Keratinocyte (primary cell): ENCODE data around the gene EHMT1. TPM values are rescaled to one million over a fixed set of nuclear protein-coding genes. Genes with fewer than 3 reads are reported as not detected.

Source experiments
- DNase-seq: peaks from one replicate; pipeline ENCODE4 v3.0.0-alpha.2; 2011; ENCODE audit warnings: low read depth, missing footprints, low spot score
- FAIRE-seq: peaks from 2 replicates; lab custom pipeline; 2011; peaks lifted over from hg19 to GRCh38; lab: Jason Lieb, UNC
- H2AFZ ChIP-seq: 2 replicates; pipeline ENCODE4 v1.6.0; 2012; ENCODE audit warnings: low read length, control low read depth, inconsistent platforms; ENCODE audit not compliant: control insufficient read depth
- H3K27ac ChIP-seq: 2 replicates; pipeline ENCODE4 v1.5.1; 2011; ENCODE audit warnings: low read length; ENCODE audit not compliant: control insufficient read depth, insufficient read depth
- H3K27me3 ChIP-seq: 3 replicates; pipeline ENCODE4 v1.6.0; 2011; ENCODE audit warnings: low read length; ENCODE audit not compliant: control insufficient read depth, insufficient read depth; ENCODE audit errors: extremely low read depth
- H3K36me3 ChIP-seq, 2 experiments: 2 replicates in 1 of 2; 3 replicates in 1 of 2; pipeline ENCODE4 v1.5.1; 2011; ENCODE audit warnings: low read length in 2 of 2, mild to moderate bottlenecking in 1 of 2; ENCODE audit not compliant: control insufficient read depth in 2 of 2, insufficient read depth in 2 of 2; ENCODE audit errors: extremely low read depth in 1 of 2
- H3K4me1 ChIP-seq: 3 replicates; pipeline ENCODE4 v1.5.1; 2011; ENCODE audit warnings: low read length; ENCODE audit not compliant: control insufficient read depth, insufficient read depth; ENCODE audit errors: extremely low read depth
- H3K4me2 ChIP-seq: 3 replicates; pipeline ENCODE4 v1.6.0; 2011; ENCODE audit warnings: low read depth, low read length; ENCODE audit not compliant: control insufficient read depth, insufficient read depth; ENCODE audit errors: extremely low read depth
- H3K4me3 ChIP-seq, 3 experiments: fragments of 200-600 bp in 1 of 3; sonication (generic) in 1 of 3; 2 replicates in 2 of 3; 3 replicates in 1 of 3; pipeline ENCODE4 v1.5.1; 2011 to 2016; ENCODE audit warnings: low read length in 3 of 3, mild to moderate bottlenecking in 3 of 3, control low read depth in 2 of 3, inconsistent platforms in 1 of 3, low read depth in 1 of 3, mixed read lengths in 1 of 3, mixed run types in 1 of 3, moderate library complexity in 1 of 3; ENCODE audit not compliant: control insufficient read depth in 2 of 3, insufficient read depth in 2 of 3; ENCODE audit errors: extremely low read depth in 1 of 3
- H3K79me2 ChIP-seq: 2 replicates; pipeline ENCODE4 v1.6.0; 2012; ENCODE audit warnings: low read length; ENCODE audit not compliant: control insufficient read depth, insufficient read depth
- H3K9ac ChIP-seq: 3 replicates; pipeline ENCODE4 v1.6.0; 2011; ENCODE audit warnings: low read length; ENCODE audit not compliant: control insufficient read depth, insufficient read depth; ENCODE audit errors: extremely low read depth
- H3K9me1 ChIP-seq: 3 replicates; pipeline ENCODE4 v1.6.0; 2011; ENCODE audit warnings: low read length; ENCODE audit not compliant: control insufficient read depth, insufficient read depth; ENCODE audit errors: extremely low read depth
- H3K9me3 ChIP-seq: 2 replicates; pipeline ENCODE4 v1.5.1; 2012; ENCODE audit warnings: low read depth, low read length; ENCODE audit not compliant: control insufficient read depth
- H4K20me1 ChIP-seq: 3 replicates; pipeline ENCODE4 v1.6.0; 2011; ENCODE audit warnings: low read length; ENCODE audit not compliant: control insufficient read depth, insufficient read depth; ENCODE audit errors: extremely low read depth
- CTCF ChIP-seq, 3 experiments: IDR thresholded peaks in 1 of 3; conservative IDR thresholded peaks in 1 of 3; optimal IDR thresholded peaks in 1 of 3; 2 replicates in 2 of 3; 3 replicates in 1 of 3; pipeline versions ENCODE3 to v1.5.1; 2011; ENCODE audit warnings: low read length in 3 of 3, mild to moderate bottlenecking in 3 of 3, moderate library complexity in 2 of 3, control low read depth in 1 of 3, inconsistent platforms in 1 of 3; ENCODE audit not compliant: insufficient read depth in 2 of 3; ENCODE audit errors: extremely low read depth in 1 of 3
- EZH2 ChIP-seq: IDR thresholded peaks from one replicate; pipeline ENCODE4 v1.6.1; 2012; ENCODE audit warnings: inconsistent platforms, mild to moderate bottlenecking, low read length, moderate library complexity
- dilution Hi-C: fragments of 300-500 bp; cut with MboI; formaldehyde crosslinking; loops from one replicate; pipeline ENCODE4 v1.7.0; 2020; ENCODE audit warnings: low sequenced_read_pairs; ENCODE audit not compliant: extremely low pct_ligation_motif_present
- polyA plus RNA-seq, 5 experiments: library from polyadenylated mRNA; depleted of rRNA in 3 of 5; stranded (reverse) in 3 of 5; stranded (forward) in 1 of 5; unstranded in 1 of 5; fragments of >200 nt; gene quantifications; 1 replicate in 1 of 5; 2 replicates in 3 of 5; 3 replicates in 1 of 5; pipeline versions ENCODE4 v1.2.1 to v1.2.3, GENCODE V29; 2011 to 2012; ENCODE audit warnings: missing spikeins in 2 of 5, low read depth in 1 of 5, low replicate concordance in 1 of 5

EHMT1 gene
- polyA plus RNA-seq, 1 donor (not counting 4 experiments of a cell fraction or from before 2014, with no cell fraction given) = 25.9 TPM

- H2AFZ ChIP-seq = no peak overlapping the region
- TF ChIP-seq CTCF (optimal IDR thresholded peaks at IDR 0.05 in 1 of 3, IDR thresholded peaks at IDR 0.05 in 1 of 3, conservative IDR thresholded peaks at IDR 0.05 in 1 of 3; ENCODE audit: extremely low read depth in 1 of 3, insufficient read depth in 2 of 3, low read length in 3 of 3) (no peak), EZH2 (no peak)
- DNase-seq = no peak
- H3K36me3 ChIP-seq = no peaks in the 10 kb centered on the region
- H3K9ac ChIP-seq = no peak overlapping the region
- H3K4me2 ChIP-seq = no peak overlapping the region
- H3K9me3 ChIP-seq = peaks cover 2% of the 10 kb centered on the region
- dilution Hi-C loops = no loop called here
- H3K4me1 ChIP-seq = no peaks in the 10 kb centered on the region
- H3K9me1 ChIP-seq = no peaks in the 10 kb centered on the region
- no peaks in the 10 kb centered on the region for H3K79me2 ChIP-seq
- no peaks in the 10 kb centered on the region for H4K20me1 ChIP-seq
- no peak for FAIRE-seq
- H3K4me3 ChIP-seq = no peak overlapping the region
- no peak overlapping the region for H3K27ac ChIP-seq
- peaks cover 12% of the 10 kb centered on the region for H3K27me3 ChIP-seq
Measured at GRCh38 chr9:137875354-137875753, 256.5 kb downstream of the EHMT1 start.

GRCh38 chr9:137875846-137876245 lies 257.0 kb downstream of the EHMT1 start:
- dilution Hi-C loops = no loop called here
- H2AFZ ChIP-seq = no peak overlapping the region
- DNase-seq (no peak), FAIRE-seq (no peak)
- H3K79me2 ChIP-seq = no peaks in the 10 kb centered on the region
- peaks cover 12% of the 10 kb centered on the region for H3K27me3 ChIP-seq
- no peak overlapping the region for H3K9ac ChIP-seq
- peaks cover 2% of the 10 kb centered on the region for H3K9me3 ChIP-seq
- no peaks in the 10 kb centered on the region for H4K20me1 ChIP-seq
- no peak overlapping the region for H3K4me3 ChIP-seq
- no peaks in the 10 kb centered on the region for H3K4me1 ChIP-seq
- no peak overlapping the region for H3K4me2 ChIP-seq
- TF ChIP-seq CTCF (optimal IDR thresholded peaks at IDR 0.05 in 1 of 3, IDR thresholded peaks at IDR 0.05 in 1 of 3, conservative IDR thresholded peaks at IDR 0.05 in 1 of 3; ENCODE audit: extremely low read depth in 1 of 3, insufficient read depth in 2 of 3, low read length in 3 of 3) (no peak), EZH2 (no peak)
- H3K36me3 ChIP-seq = no peaks in the 10 kb centered on the region
- H3K27ac ChIP-seq = no peak overlapping the region
- H3K9me1 ChIP-seq = no peaks in the 10 kb centered on the region
